Measurements from ENCODE around the gene DNAJC22. TPM values are rescaled to one million over a fixed set of nuclear protein-coding genes. Genes with fewer than 3 reads are reported as not detected.

The DNAJC22 gene
- total and polyA plus RNA-seq, 2 of the 13 experiments (the other 11 are each of a cell fraction or from before 2014, with no cell fraction given), result 25.2 to 31.7 TPM

GRCh38 chr12:49347311-49348193, 864 bp downstream of the DNAJC22 start (continued):
- no peak for TF ChIP-seq KIAA2018 (CRISPR knock-in tag; IDR thresholded peaks at IDR 0.05; ENCODE audit: borderline replicate concordance)
- TF ChIP-seq BHLHE40 (IDR thresholded peaks at IDR 0.05; ENCODE audit: low read length), result no peak
- TF ChIP-seq MEIS1 (CRISPR knock-in tag; IDR thresholded peaks at IDR 0.05; ENCODE audit: borderline replicate concordance), result 0 out of 2 replicates have a peak, but pooled peaks have one; percentile 15
- peak; percentile 64; the same call in 1 of the 2 replicates for TF ChIP-seq ZNF350 (CRISPR knock-in tag; IDR thresholded peaks at IDR 0.05; ENCODE audit: borderline replicate concordance, low read depth)
- TF ChIP-seq ZBTB3 (CRISPR knock-in tag; IDR thresholded peaks at IDR 0.05; ENCODE audit: borderline replicate concordance, low read depth), result peak; percentile 75; the same call in 1 of the 2 replicates
- TF ChIP-seq ZNF484 (CRISPR knock-in tag; IDR thresholded peaks at IDR 0.05; ENCODE audit: borderline replicate concordance, low read depth), result no peak
- no peak for TF ChIP-seq SCMH1 (CRISPR knock-in tag; IDR thresholded peaks at IDR 0.05; ENCODE audit: borderline replicate concordance)
- TF ChIP-seq ZNF691 (CRISPR knock-in tag; IDR thresholded peaks at IDR 0.05; ENCODE audit: borderline replicate concordance, low read depth), result peak; percentile 94
- peak; percentile 93 for TF ChIP-seq ZNF503 (CRISPR knock-in tag; IDR thresholded peaks at IDR 0.05)
- TF ChIP-seq NFYB (CRISPR knock-in tag; IDR thresholded peaks at IDR 0.05), result no peak
- no peak for TF ChIP-seq PLRG1 (conservative IDR thresholded peaks at IDR 0.05)
- peak; percentile 93 for TF ChIP-seq MEIS2 (CRISPR knock-in tag; IDR thresholded peaks at IDR 0.05)
- TF ChIP-seq ZSCAN9 (CRISPR knock-in tag; IDR thresholded peaks at IDR 0.05; ENCODE audit: borderline replicate concordance), result peak; percentile 48; the same call in 1 of the 2 replicates
- 0 out of 2 replicates have a peak, but pooled peaks have one; percentile 93 for TF ChIP-seq ZBTB46 (CRISPR knock-in tag; IDR thresholded peaks at IDR 0.05; ENCODE audit: borderline replicate concordance)
- TF ChIP-seq DNMT3B (CRISPR knock-in tag; conservative IDR thresholded peaks at IDR 0.05), result no peak
